Measurements from ENCODE around the gene SRL. TPM values are rescaled to one million over a fixed set of nuclear protein-coding genes. Genes with fewer than 3 reads are reported as not detected.
A peak's percentile ranks its signal among the peaks of the same experiment; 100 is the strongest.

SRL gene
- total and polyA plus RNA-seq, 2 of the 13 experiments (the other 11 are each of a cell fraction or from before 2014, with no cell fraction given) = 0.05 TPM; not detected in 1

GRCh38 chr16:4253394-4254150 is 11.7 kb upstream of the SRL start (continued):
- no peak for TF ChIP-seq ZNF101 (CRISPR knock-in tag; IDR thresholded peaks at IDR 0.05; ENCODE audit: borderline replicate concordance, low read depth)
- peak; percentile 6; the same call in 1 of the 2 replicates for TF ChIP-seq HDAC2 (CRISPR knock-in tag; IDR thresholded peaks at IDR 0.05)
- no peak for TF ChIP-seq TCF7L2 (IDR thresholded peaks at IDR 0.05; ENCODE audit: low read depth, low read length)
- TF ChIP-seq BHLHE40 (IDR thresholded peaks at IDR 0.05; ENCODE audit: low read length) = peak; percentile 55
- peak; percentile 58; the same call in 1 of the 2 replicates for TF ChIP-seq HES4 (CRISPR knock-in tag; IDR thresholded peaks at IDR 0.05; ENCODE audit: borderline replicate concordance)
- TF ChIP-seq ZNF703 (CRISPR knock-in tag; IDR thresholded peaks at IDR 0.05; ENCODE audit: borderline replicate concordance) = no peak
- TF ChIP-seq GATAD1 (CRISPR knock-in tag; IDR thresholded peaks at IDR 0.05) = no peak
- no peak for TF ChIP-seq CENPX (CRISPR knock-in tag; IDR thresholded peaks at IDR 0.05)
- no peak for TF ChIP-seq SNAPC5 (CRISPR knock-in tag; IDR thresholded peaks at IDR 0.05; ENCODE audit: borderline replicate concordance)
- peak; percentile 56; the same call in 1 of the 2 replicates for TF ChIP-seq DMAP1 (CRISPR knock-in tag; IDR thresholded peaks at IDR 0.05)
- TF ChIP-seq ARID4A (CRISPR knock-in tag; IDR thresholded peaks at IDR 0.05; ENCODE audit: borderline replicate concordance) = peak; percentile 66; the same call in 1 of the 2 replicates
- peak; percentile 20; the same call in 1 of the 2 replicates for TF ChIP-seq ZSCAN25 (CRISPR knock-in tag; IDR thresholded peaks at IDR 0.05)
- TF ChIP-seq SAFB2 (CRISPR knock-in tag; IDR thresholded peaks at IDR 0.05; ENCODE audit: borderline replicate concordance, low read depth) = 0 out of 2 replicates have a peak, but pooled peaks have one; percentile 54
- TF ChIP-seq ZNF646 (CRISPR knock-in tag; IDR thresholded peaks at IDR 0.05) = no peak
- TF ChIP-seq ZBTB37 (CRISPR knock-in tag; IDR thresholded peaks at IDR 0.05) = no peak
- TF ChIP-seq HIVEP1 (CRISPR knock-in tag; IDR thresholded peaks at IDR 0.05) = peak; percentile 86

All from HepG2 (cell line).